HG03108 (cell line): Measurements from ENCODE around the gene HNRNPUL1.

Source experiments
- ATAC-seq: cut with Tn5 transposase; IDR thresholded peaks from one replicate; pipeline ENCODE4 v1.9.1; 2021; ENCODE audit warnings: moderate library complexity; ENCODE audit not compliant: unreplicated experiment

Gene HNRNPUL1

DNA sequence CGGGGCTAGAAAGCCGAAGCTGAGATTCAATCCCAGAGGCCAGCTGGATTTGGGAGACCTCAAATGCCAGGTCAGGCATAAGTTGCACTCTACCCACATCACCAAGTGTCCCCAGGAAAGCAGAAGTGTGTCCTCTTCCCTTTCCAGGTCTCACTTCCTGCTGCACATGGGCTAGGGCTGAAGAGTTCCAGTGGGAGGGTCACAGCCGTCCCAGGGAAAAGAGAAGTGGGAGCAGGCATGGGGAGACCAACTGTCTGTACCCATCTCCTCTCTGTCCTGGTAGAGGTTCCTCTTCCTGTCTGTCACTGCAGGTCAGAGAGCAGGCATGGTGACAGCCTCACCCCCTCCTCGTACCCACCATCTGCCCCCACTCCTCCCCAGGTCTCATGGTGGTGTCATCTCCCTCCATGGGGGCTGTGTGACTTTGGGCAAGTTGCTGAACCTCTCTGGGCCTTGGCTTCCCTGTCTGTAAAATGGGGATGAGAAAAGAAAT lies 30.4 kb upstream of the HNRNPUL1 start:
- no peak for ATAC-seq

DNA sequence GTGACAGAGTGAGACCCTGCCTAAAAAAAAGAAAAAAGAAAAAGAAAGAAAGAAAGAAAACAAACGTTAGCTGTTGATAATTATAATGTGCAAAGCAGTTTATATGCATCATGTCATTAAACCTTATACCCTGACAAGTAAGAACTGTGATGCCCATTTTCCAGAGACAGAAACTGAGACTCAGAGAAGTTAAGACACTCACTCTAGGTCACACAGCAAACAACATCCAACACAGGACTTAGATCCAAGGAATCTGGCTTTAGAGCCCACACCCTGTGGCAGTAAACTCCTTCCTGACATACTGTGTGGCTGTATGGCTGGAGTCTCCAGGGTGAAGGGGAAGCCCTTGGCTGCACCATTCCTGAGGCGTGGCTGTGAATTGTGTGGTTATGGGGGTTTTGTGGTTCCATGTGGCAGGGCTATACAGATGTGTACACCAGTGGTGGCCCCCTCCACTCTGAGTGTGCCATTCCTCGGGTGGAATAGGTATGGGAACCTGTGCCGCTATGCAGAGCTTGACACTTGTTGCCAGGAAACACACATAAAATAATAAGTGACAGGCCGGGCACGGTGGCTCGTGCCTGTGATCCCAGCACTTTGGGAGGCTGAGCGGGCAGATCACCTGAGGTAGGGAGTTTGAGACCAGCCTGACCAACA lies 29.5 kb upstream of the HNRNPUL1 start:
- ATAC-seq: no peak

DNA sequence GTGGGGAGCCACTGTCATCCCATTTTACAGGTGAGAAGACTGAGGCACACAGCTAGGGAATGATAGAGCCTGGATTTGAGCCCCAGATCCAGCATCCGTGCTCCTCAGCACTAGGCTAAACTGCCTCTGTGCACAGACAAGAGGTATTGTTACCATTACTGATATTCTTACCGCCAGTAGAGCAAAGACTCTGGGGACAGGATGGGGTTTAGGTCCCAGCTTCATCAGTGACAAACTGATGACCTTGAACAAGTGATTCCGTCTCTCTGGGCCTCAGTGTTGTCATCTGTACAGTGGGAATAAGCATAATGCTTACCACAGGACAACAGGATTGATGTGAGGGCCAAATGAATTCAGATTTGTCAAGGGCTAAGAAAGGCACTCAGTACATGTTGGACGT lies 28.7 kb upstream of the HNRNPUL1 start:
- ATAC-seq: no peak

DNA sequence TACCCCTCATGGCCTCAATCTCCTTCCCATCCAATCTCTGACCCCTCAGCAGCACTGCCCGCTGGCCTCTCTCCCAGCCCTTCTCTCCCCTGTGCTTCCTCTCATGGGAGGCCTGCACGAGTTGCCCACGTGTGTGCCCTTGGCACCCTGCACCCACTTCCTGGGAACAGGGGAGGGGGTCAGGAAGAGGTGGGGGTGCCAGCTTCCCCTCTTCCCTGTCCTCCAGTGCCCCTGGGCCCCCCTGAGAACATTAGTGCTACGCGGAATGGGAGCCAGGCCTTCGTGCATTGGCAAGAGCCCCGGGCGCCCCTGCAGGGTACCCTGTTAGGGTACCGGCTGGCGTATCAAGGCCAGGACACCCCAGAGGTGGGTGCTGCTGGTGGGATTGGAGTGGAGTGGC lies 25.9 kb upstream of the HNRNPUL1 start:
- no peak for ATAC-seq

DNA sequence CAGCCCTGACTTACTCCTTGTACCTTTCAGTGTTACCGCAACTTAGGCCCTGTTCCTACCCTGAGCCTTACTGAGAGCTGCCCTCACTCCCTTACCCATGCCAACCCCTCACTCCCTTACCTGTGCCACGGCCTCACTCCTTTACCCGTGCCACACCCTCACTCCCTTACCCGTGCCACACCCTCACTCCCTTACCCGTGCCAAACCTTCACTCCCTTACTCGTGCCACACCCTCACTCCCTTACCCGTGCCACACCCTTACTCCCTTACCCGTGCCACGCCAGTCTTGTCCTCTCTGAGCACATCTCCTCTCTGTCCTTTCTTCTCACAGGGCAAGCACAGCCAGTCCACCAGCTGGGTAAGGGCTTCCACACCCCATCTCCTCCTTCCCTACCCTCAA lies 24.8 kb upstream of the HNRNPUL1 start:
- no peak for ATAC-seq

DNA sequence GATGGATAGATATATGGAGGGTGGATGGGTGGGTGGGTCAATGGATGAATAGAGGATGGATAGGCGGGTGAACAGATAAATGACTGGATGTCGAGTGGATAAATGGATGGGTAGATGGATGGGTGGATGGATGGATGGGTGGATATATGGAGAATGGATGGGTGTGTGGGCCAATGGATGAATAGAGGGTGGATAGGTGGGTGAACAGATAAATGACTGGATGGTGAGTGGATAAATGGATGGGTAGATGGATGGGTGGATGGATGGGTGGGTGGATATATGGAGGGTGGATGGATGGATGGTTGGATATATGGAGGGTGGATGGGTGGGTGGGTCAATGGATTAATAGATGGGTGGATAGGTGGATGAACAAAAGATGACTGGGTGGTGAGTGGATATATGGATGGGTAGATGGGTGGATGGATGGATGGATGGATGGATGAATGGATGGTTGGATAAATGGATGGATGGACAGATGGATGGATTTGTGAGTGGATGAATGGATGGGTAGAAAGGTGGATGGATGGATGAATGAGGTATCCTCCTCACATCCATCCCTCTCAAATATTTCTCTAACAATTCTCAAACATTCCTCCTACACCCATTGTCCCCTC lies 24.1 kb upstream of the HNRNPUL1 start:
- no peak for ATAC-seq

DNA sequence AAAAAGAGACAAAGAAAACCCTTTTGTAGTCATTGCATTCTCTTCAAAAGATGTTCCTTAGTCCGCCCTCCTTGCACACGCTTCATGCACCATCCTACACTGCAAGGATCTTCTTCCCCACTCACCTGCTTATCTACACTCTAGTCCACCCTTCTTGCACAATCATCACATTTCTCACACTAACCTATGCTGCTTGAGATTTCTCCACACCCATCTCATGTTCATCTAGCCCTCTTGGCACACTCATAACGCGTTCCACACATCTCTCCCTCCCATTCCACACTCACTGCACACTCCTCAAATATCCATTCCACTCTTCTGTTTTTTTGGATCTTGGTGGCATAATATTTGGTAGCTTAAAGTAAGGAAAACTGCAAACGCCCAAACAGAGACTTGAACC lies 22.3 kb upstream of the HNRNPUL1 start:
- ATAC-seq: no peak

DNA sequence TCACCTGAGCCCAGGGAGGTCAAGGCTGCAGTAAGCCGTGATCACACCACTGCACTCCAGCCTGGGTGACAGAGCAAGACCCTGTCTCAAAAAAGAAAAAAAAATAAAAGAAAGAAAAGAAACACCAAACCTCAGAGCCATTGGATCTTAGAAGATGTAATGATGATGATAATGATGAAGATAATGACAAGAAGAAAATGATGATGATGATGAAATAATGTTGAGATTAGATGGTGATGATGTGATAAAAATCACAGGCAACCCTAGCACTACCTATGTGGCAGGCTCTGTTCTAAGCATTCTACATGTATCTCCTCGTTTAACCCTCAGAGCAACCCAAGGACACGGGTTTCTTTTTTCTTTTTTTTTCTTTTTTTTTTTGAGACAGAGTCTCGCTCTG lies 20.1 kb upstream of the HNRNPUL1 start:
- ATAC-seq: no peak

DNA sequence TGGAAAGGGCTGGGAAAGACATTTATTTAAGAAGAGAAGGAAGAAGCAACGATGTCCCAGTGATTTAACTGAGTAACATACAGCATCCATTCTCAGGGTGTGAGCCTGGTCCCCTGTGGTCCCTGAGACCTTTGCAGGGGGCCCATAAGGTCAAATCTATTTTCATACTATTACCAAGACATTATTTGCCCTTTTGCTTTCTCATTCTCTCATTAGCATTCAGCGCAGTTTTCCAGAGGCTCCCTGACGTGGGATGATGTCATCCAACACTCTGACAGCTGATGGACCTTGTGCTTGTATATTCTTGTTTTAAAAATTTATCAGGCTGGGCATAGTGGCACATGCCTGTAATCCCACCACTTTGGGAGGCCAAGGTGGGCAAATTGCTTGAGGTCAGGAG lies 18.3 kb upstream of the HNRNPUL1 start:
- no peak for ATAC-seq

DNA sequence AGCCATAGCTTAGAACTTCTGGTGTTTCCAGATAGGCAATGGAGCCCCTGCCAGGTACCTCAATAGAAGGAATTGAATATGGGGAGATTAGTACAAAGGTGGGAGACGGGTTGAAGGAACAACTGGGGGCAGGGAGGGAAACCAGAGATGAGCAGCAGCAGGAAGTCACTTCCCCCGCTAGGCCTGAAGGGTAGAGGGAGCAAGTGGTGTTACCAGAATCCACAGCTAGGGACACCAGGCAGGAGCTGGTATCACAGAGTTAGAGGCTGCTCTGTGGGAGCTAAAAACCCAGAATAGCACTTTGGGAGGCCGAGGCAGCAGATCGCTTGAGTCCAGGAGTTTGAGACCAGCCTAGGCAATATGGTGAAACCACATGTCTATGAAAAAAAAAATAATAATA lies 15.3 kb upstream of the HNRNPUL1 start:
- ATAC-seq: no peak

DNA sequence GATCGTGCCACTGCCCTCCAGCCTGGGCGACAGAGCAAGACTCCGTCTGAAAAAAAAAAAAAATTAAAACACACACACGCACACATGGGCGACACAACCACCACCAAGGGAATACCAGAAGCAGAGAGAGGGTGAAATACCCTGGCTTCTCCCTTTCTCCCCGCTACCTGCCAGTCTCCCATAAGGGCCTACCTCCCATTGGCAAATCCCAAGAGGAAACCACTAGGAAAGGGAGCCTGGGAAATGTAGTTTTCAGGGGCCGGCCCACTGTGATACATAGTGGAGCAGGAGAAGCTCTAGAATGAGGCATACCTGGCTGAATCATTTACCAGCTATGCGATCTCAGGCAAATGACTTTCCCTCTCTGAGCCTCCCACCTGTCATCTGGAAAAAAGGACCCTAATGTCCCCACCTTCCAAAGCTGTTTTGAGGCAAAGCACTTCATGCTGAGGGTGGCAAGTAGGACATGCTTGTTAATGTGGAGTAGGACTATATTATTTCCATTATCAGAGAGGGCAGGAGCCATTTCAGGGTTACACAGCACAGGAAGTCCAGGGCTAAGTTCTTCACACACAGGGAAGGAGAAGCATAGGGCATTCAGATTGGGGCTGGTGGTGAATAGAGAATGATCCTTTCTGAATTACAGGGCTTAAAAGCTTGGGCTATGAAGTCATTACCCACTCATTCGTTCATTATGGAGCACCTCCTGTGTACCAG lies 14.3 kb upstream of the HNRNPUL1 start:
- ATAC-seq: no peak

DNA sequence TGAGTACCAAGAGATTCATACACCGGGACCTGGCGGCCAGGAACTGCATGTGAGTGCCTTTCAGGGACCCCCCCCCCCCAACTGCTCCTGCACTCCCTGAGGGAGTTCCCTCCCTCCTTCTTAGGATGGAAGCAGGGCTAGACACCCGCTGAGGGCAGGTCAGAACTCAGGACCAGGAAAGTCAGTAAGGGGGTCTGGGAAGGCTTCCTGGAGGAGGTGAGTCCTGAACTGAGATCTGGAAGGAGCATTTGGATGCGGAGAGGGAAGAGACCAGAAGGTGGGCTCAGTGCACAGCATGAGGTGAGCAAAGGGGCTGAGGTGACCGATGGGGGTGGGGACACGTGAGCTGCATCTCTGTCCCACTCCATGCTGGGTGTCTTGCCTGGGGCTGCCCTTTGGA lies 10.5 kb upstream of the HNRNPUL1 start:
- no peak for ATAC-seq

DNA sequence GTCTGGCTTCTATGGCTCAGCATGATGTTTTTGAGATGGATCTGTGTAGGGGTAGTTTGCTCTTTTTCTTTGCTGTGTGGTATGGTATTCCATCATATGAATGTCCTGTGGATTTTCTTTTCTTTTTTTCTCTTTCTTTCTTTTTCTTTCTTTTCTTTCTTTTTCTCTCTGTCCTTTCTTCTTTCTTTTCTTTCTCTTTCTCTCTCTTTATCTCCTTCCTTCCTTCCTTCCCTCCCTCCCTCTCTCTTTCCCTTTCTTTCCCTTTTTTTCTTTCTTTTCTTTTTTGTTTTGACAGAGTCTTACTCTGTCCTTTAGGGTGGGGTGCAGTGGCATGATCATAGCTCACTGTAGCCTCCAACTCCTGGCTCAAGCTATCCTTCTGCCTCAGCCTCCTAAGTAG lies 9.0 kb upstream of the HNRNPUL1 start:
- no peak for ATAC-seq

DNA sequence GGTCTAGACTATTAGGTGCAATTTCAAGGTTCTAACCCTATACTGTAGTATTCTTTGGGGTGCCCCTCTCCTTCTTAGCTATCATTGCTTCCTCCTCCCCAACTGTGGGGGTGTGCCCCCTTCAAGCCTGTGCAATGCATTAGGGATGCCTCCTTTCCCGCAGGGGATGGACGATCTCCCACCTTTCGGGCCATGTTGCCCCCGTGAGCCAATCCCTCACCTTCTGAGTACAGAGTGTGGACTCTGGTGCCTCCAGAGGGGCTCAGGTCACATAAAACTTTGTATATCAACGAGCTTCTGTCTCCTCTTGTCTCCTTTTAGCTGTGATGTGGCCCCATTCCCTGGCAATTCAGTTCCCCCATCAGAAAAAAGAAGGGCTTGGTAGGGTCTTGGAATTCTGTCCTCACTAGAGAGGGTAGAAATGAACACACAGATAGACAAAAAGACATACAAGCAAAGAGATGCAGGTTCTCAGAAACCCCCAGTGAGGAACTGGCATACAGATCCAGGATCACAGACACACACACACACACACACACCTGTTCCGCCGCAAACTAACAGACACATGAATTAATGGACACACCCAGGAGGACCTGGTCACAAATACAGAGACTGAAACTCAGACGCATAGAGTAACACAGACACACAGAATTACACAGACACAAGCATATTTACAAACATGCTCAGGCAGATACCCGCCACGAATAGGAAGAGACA lies 2.5 kb upstream of the HNRNPUL1 start:
- no peak for ATAC-seq

DNA sequence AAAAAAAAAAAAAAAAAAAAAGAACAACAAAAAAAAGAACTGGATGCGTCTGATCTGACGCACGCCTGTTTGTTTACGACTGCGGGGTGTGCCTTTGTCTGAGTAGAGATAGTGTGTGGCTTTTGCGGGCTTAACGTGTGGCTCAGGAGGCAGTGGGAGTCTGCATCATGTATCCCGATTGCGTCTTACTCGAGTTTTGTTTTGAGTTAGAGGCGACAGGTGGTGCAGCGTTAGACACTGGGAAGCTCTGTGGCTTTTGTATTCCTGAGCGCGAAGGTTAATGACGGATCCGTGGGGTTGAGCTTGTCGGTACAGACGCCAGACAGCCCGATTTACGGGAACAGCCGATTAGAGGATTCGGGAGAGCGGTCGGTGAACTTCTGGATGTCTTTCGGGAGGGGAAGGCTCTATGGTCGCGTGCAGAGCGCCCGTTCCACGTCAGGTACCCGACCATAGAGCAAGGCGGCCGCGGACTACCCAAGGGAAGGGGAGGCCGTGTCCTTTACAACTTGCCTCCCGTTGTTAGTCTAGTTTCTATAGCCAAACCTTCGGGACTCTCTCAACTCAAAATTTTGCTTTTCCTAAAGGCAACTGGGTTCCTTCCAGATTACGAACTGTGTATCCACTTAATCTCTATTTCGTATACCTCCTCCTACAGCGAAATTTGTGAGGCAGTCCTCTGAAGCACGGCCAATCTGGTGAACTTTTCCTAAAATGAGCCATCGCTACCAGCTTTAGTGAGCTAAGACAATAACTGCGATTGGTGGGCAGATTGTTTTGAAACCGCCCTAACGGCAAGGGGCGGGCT lies 926 bp upstream of the HNRNPUL1 start:
- ATAC-seq: no peak

DNA sequence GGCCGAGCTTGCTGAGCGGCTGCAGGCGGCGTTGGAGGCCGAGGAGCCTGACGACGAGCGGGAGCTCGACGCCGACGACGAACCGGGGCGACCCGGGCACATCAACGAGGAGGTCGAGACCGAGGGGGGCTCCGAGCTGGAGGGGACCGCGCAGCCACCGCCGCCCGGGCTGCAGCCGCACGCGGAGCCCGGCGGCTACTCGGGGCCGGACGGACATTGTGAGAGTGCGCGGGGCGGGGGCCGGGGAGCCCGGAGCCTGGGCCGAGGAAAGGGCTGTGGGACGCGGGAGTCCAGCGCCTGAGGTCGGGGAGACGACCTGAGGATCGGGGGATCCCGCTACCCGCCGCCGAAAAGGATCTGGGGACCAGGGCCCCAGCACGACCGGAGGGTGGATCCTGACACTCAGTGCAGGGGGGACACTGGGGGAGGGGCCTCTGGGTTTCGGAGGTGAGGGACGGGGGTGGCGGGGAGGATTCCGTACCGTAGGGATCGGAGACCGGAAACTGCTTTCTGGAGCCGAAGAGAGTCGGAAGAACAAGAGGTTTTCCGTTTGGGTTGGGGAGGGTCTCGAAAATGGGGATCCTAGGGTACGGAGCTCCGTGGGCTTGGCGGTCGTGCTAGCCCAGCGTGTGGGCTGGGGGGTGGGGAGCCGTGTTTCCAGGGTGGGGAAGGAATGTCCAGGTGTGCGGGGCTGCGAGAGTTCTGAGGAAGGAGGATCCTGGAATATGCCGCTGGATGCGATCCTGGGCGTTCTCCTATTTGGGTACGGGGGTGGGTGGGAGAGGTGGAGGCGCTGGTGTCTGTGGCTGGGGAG lies 616 bp downstream of the HNRNPUL1 start:
- no peak for ATAC-seq

DNA sequence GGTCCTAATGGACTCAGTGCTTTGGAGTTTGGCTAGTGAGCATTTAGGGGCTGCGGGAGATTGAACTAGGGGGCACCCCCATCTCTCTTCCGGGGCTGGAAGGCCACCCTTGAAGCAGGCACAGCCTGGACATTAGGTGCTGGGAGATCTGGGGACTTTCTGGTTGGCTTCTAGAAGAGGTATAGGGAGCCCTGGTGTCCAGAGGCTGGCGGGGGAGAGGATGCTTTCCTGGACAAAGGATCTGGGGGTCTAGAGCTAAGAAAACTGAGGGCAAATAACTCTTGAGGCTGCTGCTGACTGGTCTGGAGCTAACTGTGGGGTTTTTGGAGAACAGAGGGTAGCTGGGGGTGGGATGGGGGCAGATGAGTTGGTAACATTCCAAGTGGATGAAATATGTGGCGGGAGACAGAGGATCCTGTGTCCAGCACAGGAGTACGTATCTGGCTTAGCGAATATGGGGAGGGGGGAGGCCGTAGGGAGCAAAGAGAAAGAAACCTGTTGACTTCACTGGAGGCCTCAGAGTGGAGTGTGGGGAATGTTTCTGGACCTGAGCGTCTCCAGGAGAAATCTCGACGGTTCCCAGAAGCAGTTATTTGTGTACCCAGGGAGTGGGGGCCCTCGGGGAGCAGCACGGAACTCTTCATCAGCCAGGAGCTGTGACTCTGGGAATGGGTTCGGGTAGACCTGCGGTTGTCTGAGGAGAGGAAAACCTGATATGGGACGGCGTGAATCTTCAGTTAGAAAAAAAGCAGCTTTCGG lies 1.4 kb downstream of the HNRNPUL1 start:
- no peak for ATAC-seq

DNA sequence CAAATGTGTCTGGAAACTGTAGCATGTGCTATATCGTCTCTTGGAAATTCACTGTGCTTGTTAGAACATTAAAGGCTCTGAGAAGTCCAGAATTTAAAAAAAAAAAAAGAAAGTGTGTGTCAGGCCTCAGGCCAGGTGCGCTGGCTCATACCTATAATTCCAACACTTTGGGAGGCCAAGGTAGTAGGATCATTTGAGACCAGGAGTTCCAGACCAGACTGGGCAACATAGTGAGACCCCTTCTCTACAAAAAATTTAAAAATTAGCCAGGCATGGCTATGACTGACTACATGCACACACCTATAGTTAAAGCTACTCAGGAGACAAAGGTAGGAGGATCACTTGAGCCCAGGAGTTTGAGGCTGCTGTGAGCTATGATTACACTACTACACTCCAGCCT lies 4.9 kb downstream of the HNRNPUL1 start:
- no peak for ATAC-seq

DNA sequence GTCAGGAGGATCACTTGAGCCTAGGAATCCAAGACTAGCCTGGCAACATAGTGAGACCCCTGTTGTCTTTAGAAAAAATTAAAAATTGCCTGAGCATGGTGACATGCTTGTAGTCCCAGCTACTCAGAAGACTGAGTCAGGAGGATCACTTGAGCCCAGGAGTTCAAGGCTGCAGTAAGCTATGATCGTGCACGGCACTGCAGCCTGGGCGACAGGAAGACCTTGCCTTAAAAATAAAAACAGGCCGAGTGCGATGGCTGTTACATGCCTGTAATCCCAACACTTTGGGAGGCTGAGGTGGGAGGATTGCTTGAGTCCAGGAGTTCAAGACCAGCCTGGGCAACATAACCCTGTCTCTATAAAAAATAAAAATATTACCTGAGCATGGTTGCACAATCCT lies 5.4 kb downstream of the HNRNPUL1 start:
- no peak for ATAC-seq
